Neural cell (in vitro differentiated cells): ENCODE results near the gene ADGRG7.

Experiments used
- CTCF ChIP-seq: fragments of 450-650 bp; IDR thresholded peaks from 2 replicates; pipeline ENCODE4 v1.5.1; 2014; ENCODE audit warnings: antibody characterized with exemption, mild to moderate bottlenecking, moderate library complexity; ENCODE audit not compliant: poor library complexity, severe bottlenecking
- EP300 ChIP-seq: fragments of 450-650 bp; conservative IDR thresholded peaks from 2 replicates; pipeline ENCODE4 v1.6.1; 2014; ENCODE audit warnings: antibody characterized with exemption, mild to moderate bottlenecking, moderate library complexity; ENCODE audit not compliant: poor library complexity, severe bottlenecking
- EZH2 ChIP-seq: fragments of 200-600, 300-800 bp; shearing (Covaris generic), sonication (generic); IDR thresholded peaks from 2 replicates; pipeline ENCODE4 v1.6.1; 2014; ENCODE audit warnings: antibody characterized with exemption, low read length, borderline replicate concordance, mild to moderate bottlenecking; ENCODE audit not compliant: insufficient read depth, poor library complexity, severe bottlenecking
- MXI1 ChIP-seq: fragments of 450-650 bp; conservative IDR thresholded peaks from 2 replicates; pipeline ENCODE4 v1.6.1; 2014; ENCODE audit warnings: antibody characterized with exemption, mild to moderate bottlenecking; ENCODE audit not compliant: poor library complexity, severe bottlenecking
- POLR2AphosphoS5 ChIP-seq: IDR thresholded peaks from 2 replicates; pipeline ENCODE4 v1.6.1; 2012
- RAD21 ChIP-seq: fragments of 450-650 bp; conservative IDR thresholded peaks from 2 replicates; pipeline ENCODE4 v1.6.1; 2014; ENCODE audit warnings: antibody characterized with exemption, mild to moderate bottlenecking, moderate library complexity
- REST ChIP-seq: IDR thresholded peaks from 2 replicates; pipeline ENCODE4 v1.6.1; 2012; ENCODE audit warnings: borderline replicate concordance
- SMC3 ChIP-seq: fragments of 450-650 bp; conservative IDR thresholded peaks from 2 replicates; pipeline ENCODE4 v1.6.1; 2014; ENCODE audit warnings: antibody characterized with exemption, mild to moderate bottlenecking, moderate library complexity; ENCODE audit not compliant: poor library complexity
- TAF1 ChIP-seq: IDR thresholded peaks from 2 replicates; pipeline ENCODE4 v1.6.1; 2012; ENCODE audit warnings: low read depth

- TF ChIP-seq CTCF (no peak), EP300 (no peak), POLR2AphosphoS5 (no peak), EZH2 (no peak), REST (no peak), RAD21 (no peak), TAF1 (no peak), MXI1 (no peak), SMC3 (no peak)
Measured at GRCh38 chr3:100695696-100696095, 86.3 kb downstream of the ADGRG7 start.
